Stomach (tissue), 4 donors: Measurements from ENCODE around the gene ATP8A1.
A peak's percentile ranks its signal among the peaks of the same experiment; 100 is the strongest.

Source experiments
- EP300 ChIP-seq: sonication (generic); formaldehyde crosslinking; IDR thresholded peaks from one replicate; pipeline ENCODE4 v1.6.1; 2017; ENCODE audit warnings: antibody characterized with exemption
- POLR2AphosphoS5 ChIP-seq, 3 donors: sonication (generic); formaldehyde crosslinking; IDR thresholded peaks; one replicate each; pipeline ENCODE4 v1.6.1; 2016; ENCODE audit warnings: antibody characterized with exemption in 3 of 3
- TF ChIP-seq, protein P1 (sequence below), 7 experiments: fragments of 450-650 bp in 4 of 7; fragments of 200-600 bp in 3 of 7; sonication (generic) in 3 of 7; IDR thresholded peaks; one replicate each; pipeline ENCODE4 v1.5.1; 2016 to 2019; ENCODE audit warnings: antibody characterized with exemption in 7 of 7, control low read depth in 2 of 7, mild to moderate bottlenecking in 1 of 7

DNA sequence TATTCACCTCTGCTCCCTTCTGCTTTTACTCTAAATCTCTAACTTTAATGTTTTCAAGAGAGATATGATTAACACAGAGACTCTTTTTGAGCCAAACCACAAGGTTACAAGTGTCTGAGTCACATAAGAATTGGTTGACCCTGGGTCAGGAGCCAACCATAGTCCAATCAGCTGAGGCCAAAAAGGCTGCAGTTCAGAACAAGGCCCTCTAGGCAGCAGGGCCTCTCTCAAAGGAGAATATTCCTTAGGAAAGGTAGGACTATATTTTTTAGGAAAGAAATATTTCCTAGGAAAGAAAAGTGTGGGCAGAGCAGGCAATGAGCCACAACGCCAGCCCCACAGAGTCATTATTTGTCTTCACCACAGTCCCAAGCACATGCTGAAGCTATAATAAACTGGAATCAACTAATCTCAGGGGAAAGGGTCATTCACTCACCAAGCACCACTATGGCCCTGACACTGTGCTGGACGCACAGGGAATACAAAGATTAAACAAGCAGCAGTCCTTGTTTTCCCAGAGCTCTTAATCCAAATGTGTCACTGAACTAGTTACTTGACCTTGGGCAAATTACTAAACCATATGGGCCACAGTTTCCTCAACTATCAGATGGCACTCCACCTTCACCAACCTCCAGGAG, 2.2 kb downstream of the ATP8A1 start:
- TF ChIP-seq POLR2AphosphoS5 (IDR thresholded peaks at IDR 0.05): peak in 1 of 3 donors; percentile 7
- no peak for TF ChIP-seq EP300
- TF ChIP-seq, protein P1, sequence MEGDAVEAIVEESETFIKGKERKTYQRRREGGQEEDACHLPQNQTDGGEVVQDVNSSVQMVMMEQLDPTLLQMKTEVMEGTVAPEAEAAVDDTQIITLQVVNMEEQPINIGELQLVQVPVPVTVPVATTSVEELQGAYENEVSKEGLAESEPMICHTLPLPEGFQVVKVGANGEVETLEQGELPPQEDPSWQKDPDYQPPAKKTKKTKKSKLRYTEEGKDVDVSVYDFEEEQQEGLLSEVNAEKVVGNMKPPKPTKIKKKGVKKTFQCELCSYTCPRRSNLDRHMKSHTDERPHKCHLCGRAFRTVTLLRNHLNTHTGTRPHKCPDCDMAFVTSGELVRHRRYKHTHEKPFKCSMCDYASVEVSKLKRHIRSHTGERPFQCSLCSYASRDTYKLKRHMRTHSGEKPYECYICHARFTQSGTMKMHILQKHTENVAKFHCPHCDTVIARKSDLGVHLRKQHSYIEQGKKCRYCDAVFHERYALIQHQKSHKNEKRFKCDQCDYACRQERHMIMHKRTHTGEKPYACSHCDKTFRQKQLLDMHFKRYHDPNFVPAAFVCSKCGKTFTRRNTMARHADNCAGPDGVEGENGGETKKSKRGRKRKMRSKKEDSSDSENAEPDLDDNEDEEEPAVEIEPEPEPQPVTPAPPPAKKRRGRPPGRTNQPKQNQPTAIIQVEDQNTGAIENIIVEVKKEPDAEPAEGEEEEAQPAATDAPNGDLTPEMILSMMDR (IDR thresholded peaks at IDR 0.05): no peak
